Measurements from ENCODE around the gene TSSC4.

TSSC4 gene

DNA sequence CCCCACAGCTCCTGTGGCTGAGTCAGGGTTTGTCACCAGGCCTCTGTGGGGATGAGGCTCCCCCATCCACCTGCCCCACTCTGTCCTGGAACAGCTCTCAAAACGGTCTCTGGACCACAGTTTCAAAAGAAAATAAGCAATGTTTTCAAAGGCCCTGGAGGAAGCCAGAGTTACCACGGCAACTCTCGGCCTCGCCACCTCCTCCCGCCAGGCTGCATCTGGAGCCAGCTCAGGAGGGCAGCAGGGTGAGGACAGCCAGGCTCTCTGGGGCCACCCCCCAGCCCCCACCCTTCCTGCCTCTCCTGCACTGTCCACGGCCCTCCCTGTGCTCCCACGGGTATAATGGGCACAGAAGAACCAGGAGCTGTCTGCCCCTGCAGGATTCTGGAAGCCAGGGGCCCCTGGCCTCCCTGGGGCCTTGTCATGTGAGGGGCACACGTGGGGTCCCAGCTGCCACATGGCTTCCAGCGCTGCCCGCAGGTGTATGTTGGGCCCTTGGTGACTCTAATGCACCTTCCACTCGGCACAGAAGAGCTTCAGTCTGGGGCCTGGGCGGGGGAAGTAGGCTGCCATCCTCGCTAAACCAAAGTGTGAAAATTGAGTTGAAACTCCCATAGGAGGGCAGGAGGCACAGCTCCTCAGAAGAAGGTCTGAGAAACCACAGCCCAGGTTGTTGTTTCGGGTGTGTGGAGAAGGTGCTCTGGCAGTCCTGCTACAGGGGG, 13.1 kb upstream of the TSSC4 start:
- DNase-seq = no peak

- no peak for DNase-seq
These were observed 11.8 kb upstream of the TSSC4 start for GRCh38 chr11:2388431-2389376.

- no peak for DNase-seq
These were observed 11.0 kb upstream of the TSSC4 start for GRCh38 chr11:2389377-2390026.

GRCh38 chr11:2390091-2390724, 10.3 kb upstream of the TSSC4 start:
- no peak for DNase-seq

DNA sequence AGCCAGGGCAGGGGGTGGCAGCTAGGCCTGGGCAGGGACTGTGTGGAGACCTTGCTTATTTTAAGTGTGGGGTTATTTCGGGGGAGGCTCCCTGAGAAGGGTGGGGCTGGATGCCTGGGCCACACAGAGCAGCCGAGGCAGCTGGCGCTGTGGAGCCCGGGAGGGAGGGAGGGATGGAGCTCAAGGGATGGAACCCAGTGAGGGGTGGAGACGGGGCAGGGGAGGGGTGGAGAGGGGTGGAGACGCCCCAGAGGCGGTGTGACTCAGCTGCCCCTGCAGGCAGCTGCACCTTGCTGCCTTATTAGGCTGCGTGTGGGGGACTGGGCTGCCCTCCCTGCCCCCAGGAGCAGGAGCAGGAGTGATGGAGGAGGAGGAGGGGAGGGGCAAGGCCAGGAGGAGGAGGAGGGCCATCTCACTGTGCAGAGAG, 9.8 kb upstream of the TSSC4 start:
- no peak for DNase-seq

DNA sequence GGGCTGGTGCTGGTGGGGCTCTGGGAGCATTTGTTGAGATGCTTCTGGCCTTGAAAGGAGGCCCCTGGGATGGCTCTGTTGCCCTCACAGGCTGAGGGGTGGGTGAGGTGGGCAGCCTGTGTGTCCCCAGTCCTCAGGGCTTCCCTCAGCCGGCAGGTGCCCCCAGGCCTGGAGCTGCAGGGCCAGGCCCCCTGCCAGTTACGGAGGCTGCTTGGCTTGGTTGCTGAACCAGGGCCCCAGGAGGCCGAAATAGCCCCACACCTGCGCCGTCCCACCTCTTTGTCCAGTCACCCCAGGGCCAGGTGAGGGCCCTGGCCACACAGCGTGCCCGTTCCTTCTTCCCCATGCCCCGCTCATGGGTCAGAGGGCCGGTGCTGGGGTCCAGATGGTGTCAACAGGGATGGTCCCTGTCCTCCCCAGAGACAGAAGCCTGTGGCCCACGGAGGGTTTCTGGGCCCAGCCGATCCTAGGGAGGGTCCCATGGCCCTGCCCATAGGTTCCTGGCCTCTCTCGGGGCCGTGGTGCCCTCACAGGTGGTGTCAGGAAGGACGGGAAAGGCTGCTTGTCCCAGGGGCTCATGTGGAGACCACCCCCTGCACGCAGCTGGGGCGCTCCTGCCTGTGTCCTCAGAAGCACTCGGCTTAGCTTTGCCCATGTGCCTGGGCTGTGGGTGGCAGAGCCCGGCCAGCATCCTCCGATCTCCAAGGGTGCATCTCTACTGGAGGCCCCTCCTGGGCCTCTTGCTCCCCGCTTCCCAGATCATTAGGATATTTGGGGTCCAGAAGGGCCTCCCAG, 9.2 kb upstream of the TSSC4 start:
- DNase-seq = no peak

- no peak for DNase-seq
These were observed 8.2 kb upstream of the TSSC4 start for GRCh38 chr11:2392241-2392959.

DNA sequence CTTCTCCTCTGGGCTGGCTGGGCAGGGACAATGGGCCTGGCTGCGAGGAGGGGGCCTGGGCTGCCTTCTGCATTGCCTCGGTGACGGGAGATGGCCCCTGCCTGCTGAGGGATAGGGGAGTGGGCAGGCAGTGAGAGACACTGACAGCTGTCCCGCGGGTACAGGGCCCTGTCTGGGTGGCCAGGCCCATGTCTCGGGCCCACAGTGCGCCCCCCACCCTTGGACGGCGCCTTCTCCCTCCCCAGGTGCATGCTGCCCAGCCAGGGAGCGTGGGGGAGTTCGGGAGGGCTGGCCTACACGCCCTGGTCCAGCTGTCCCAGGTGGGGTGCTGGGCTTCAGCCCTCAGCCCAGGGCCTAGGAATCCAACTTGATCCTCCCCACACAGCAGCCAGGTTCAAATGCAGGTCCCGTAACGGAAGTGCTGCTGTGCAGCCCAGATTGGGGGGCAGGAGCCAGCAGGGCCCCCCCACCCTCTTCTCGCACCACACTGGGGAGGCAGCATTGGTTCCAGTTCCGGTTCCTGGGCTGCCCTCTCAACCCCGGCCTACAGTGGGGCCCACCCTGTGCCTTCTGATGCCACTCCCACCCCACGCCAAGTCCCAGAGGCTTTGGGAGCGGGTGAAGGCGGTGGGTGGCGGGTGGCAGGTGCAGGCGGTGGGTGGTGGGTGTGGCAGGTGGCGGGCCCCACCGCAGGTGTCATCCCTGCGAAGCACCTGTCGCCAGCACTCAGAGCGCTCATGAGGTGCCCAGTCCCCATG, 7.3 kb upstream of the TSSC4 start:
- no peak for DNase-seq

DNA sequence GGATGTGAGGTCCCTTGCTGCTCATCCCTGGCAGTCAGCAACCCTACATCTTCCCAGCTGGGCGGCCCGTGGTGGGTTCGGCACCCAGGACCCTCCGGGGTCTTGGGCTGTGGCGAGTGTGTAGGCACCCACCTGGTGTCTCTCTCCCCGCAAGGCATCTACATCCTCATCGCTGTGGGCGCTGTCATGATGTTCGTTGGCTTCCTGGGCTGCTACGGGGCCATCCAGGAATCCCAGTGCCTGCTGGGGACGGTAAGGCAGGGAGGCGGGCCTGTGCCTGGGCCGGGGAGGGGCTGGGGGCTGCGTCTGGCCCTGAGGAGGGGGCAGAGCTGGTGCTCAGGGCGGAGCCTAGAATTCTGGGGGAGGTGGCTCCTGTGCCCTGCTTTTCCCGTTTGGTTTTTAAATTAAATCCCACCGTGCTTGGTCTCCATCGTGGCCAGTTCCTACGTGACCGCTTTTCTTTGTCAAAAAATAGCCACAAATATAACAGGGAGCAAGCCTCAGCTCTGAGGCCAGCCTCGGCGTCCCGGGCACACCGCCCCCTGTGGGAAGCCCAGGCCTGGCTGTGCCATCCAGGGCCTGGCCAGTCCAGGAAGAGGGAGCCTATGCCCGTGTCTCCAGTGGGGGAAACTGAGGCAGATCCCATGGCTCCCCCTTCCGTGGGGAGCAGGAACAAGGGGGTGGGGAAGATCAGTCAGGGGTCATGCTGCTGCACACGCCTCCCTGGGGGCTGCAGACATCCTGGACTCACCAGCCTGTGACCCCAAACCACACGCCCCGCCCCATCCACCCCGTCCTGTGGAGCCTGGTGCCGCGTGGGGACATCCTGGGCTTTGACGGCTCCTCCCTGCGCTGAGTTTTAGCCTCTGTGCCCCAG, 6.4 kb upstream of the TSSC4 start:
- no peak for DNase-seq

DNA sequence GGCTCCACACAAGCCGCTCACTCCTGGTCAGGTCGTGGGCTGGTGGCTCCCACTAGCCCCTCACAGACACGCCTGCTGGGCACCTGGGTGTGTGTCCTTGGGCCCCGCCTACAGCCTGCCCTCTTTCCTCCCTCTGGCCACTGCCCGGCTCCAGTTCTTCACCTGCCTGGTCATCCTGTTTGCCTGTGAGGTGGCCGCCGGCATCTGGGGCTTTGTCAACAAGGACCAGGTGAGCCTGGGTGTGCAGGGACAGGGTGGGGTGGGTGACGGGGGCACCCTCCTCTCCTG, 5.8 kb upstream of the TSSC4 start:
- DNase-seq = no peak

GRCh38 chr11:2395211-2395730, 5.3 kb upstream of the TSSC4 start:
- no peak for DNase-seq

DNA sequence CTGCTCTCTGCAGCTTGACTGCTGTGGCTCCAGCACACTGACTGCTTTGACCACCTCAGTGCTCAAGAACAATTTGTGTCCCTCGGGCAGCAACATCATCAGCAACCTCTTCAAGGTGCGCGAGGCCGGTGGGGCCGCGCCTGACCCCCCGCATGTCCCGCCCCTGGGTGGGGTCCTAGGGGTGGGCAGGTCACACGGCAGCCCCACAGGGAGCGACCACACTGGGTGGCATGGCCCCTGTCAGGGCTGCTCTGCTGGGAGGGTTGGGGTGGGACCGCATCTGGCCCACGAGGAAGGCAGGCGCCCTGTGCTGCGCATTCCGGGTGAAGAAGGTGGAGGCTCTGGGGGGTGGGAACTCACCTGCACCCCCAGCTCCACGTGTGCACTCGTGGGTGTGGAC, 4.7 kb upstream of the TSSC4 start:
- no peak for DNase-seq

DNA sequence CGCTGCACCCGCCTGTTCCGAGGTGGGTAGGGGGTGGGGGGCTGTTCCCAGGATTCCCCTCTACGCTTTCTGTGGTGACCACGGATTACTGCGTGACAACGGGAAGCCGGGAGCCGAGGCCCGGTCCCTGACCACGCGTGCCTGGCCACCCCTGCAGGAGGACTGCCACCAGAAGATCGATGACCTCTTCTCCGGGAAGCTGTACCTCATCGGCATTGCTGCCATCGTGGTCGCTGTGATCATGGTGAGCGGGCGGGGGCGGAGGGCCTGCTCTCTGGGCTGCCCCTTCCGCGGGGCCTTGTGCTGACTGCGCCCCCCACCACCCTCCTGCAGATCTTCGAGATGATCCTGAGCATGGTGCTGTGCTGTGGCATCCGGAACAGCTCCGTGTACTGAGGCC, 4.1 kb upstream of the TSSC4 start:
- no peak for DNase-seq

GRCh38 chr11:2397005-2397404, 3.5 kb upstream of the TSSC4 start:
- no peak for DNase-seq

GRCh38 chr11:2398664-2399355, 1.7 kb upstream of the TSSC4 start:
- DNase-seq = no peak

GRCh38 chr11:2399488-2400068, 972 bp upstream of the TSSC4 start:
- no peak for DNase-seq

GRCh38 chr11:2400762-2401435, 349 bp downstream of the TSSC4 start:
- no peak for DNase-seq

- no peak for DNase-seq
These were observed 960 bp downstream of the TSSC4 start for GRCh38 chr11:2401436-2401984.

Measured in suppressor macrophage treated with lipopolysaccharide for 4 hours (primary cell).